WTC11 (cell line): ENCODE measurements around the gene HOXB3. TPM values are rescaled to one million over a fixed set of nuclear protein-coding genes. Genes with fewer than 3 reads are reported as not detected.
A peak's percentile ranks its signal among the peaks of the same experiment; 100 is the strongest.

Experiments
- ATAC-seq: fragments of 200-7000 bp; cut with Tn5 transposase; 2 replicates; pipeline ENCODE4 v1.10.0; 2021; ENCODE audit warnings: mild to moderate bottlenecking, moderate library complexity
- CTCF ChIA-PET: fragments of 300-600 bp; sonication (Branson Sonifier 250); formaldehyde crosslinking; loops from one replicate; lab custom pipeline; 2021; ENCODE audit warnings: antibody characterized with exemption; lab: Charles Lee
- POLR2A ChIA-PET: fragments of 350-600 bp; sonication (Branson Sonifier 250); formaldehyde crosslinking; loops from one replicate; lab custom pipeline; 2021; ENCODE audit warnings: antibody characterized with exemption; lab: Charles Lee
- DNase-seq: peaks from one replicate; pipeline ENCODE4 v3.0.0; 2021; ENCODE audit warnings: low spot score
- H3K27ac Mint-ChIP-seq: 2 replicates; pipeline ENCODE4 v1.8.0; 2021; ENCODE audit warnings: mixed read lengths
- H3K27me3 Mint-ChIP-seq: 2 replicates; pipeline ENCODE4 v1.8.0; 2021; ENCODE audit warnings: low read depth, mild to moderate bottlenecking, moderate library complexity, mixed read lengths
- H3K36me3 Mint-ChIP-seq: 2 replicates; pipeline ENCODE4 v1.8.0; 2021; ENCODE audit warnings: mixed read lengths
- H3K4me1 Mint-ChIP-seq: 2 replicates; pipeline ENCODE4 v1.8.0; 2022; ENCODE audit warnings: mixed read lengths
- H3K4me3 Mint-ChIP-seq: 2 replicates; pipeline ENCODE4 v1.8.0; 2021; ENCODE audit warnings: mild to moderate bottlenecking, moderate library complexity, mixed read lengths
- H3K9me3 Mint-ChIP-seq: 2 replicates; pipeline ENCODE4 v1.8.0; 2021; ENCODE audit warnings: mixed read lengths
- AFF4 ChIP-seq: sonication (generic); formaldehyde crosslinking; IDR thresholded peaks from 2 replicates; pipeline ENCODE4 v1.8.1; 2023; ENCODE audit warnings: mild to moderate bottlenecking, missing genetic modification reagents, borderline replicate concordance
- ATF6 ChIP-seq: sonication (generic); formaldehyde crosslinking; IDR thresholded peaks from 2 replicates; pipeline ENCODE4 v1.8.1; 2023; ENCODE audit warnings: mild to moderate bottlenecking, missing genetic modification reagents
- E2F1 ChIP-seq: sonication (generic); formaldehyde crosslinking; IDR thresholded peaks from 2 replicates; pipeline ENCODE4 v1.8.0; 2022; ENCODE audit warnings: mild to moderate bottlenecking, missing genetic modification reagents
- E2F4 ChIP-seq: sonication (generic); formaldehyde crosslinking; IDR thresholded peaks from 2 replicates; pipeline ENCODE4 v1.8.1; 2022; ENCODE audit warnings: low read depth, mild to moderate bottlenecking, moderate library complexity, missing genetic modification reagents, borderline replicate concordance
- EMX1 ChIP-seq: fragments of 250-450 bp; sonication (Bioruptor Pico); IDR thresholded peaks from 2 replicates; pipeline ENCODE4 v1.8.0; 2021; ENCODE audit warnings: mild to moderate bottlenecking
- ESRRA ChIP-seq: sonication (generic); formaldehyde crosslinking; IDR thresholded peaks from 2 replicates; pipeline ENCODE4 v1.8.1; 2022; ENCODE audit warnings: mild to moderate bottlenecking, missing genetic modification reagents, borderline replicate concordance
- GTF2I ChIP-seq: fragments of 250-450 bp; sonication (Bioruptor Pico); conservative IDR thresholded peaks from 2 replicates; pipeline ENCODE4 v1.4.0; 2021; ENCODE audit warnings: mild to moderate bottlenecking
- JUN ChIP-seq: sonication (generic); formaldehyde crosslinking; IDR thresholded peaks from 2 replicates; pipeline ENCODE4 v1.8.0; 2023; ENCODE audit warnings: mild to moderate bottlenecking, missing genetic modification reagents
- NFE2L1 ChIP-seq: sonication (generic); formaldehyde crosslinking; IDR thresholded peaks from 2 replicates; pipeline ENCODE4 v1.8.1; 2023; ENCODE audit warnings: missing genetic modification reagents
- NR1H2 ChIP-seq: sonication (generic); formaldehyde crosslinking; IDR thresholded peaks from 2 replicates; pipeline ENCODE4 v1.9.0; 2021; ENCODE audit warnings: mild to moderate bottlenecking, moderate library complexity, missing genetic modification reagents
- PRDM15 ChIP-seq: sonication (generic); formaldehyde crosslinking; IDR thresholded peaks from 2 replicates; pipeline ENCODE4 v1.8.0; 2022; ENCODE audit warnings: missing genetic modification reagents
- PRRX2 ChIP-seq: fragments of 250-450 bp; sonication (Bioruptor Pico); IDR thresholded peaks from 2 replicates; pipeline ENCODE4 v1.8.0; 2021; ENCODE audit warnings: mild to moderate bottlenecking
- RELA ChIP-seq: sonication (generic); formaldehyde crosslinking; IDR thresholded peaks from 2 replicates; pipeline ENCODE4 v1.8.1; 2022; ENCODE audit warnings: missing genetic modification reagents, mild to moderate bottlenecking, borderline replicate concordance
- RORB ChIP-seq: fragments of 250-450 bp; sonication (Bioruptor Pico); IDR thresholded peaks from 2 replicates; pipeline ENCODE4 v1.9.0; 2021; ENCODE audit warnings: mild to moderate bottlenecking
- ZNF121 ChIP-seq: sonication (generic); formaldehyde crosslinking; IDR thresholded peaks from 2 replicates; pipeline ENCODE4 v1.8.0; 2023; ENCODE audit warnings: missing genetic modification reagents
- ZNF263 ChIP-seq: sonication (generic); formaldehyde crosslinking; IDR thresholded peaks from 2 replicates; pipeline ENCODE4 v1.8.1; 2022; ENCODE audit warnings: low read depth, mild to moderate bottlenecking, moderate library complexity, missing genetic modification reagents
- ZNF317 ChIP-seq: sonication (generic); formaldehyde crosslinking; IDR thresholded peaks from 2 replicates; pipeline ENCODE4 v1.8.1; 2023; ENCODE audit warnings: low read depth, mild to moderate bottlenecking, moderate library complexity, missing genetic modification reagents, borderline replicate concordance
- ZNF416 ChIP-seq: fragments of 250-450 bp; sonication (Bioruptor Pico); IDR thresholded peaks from 2 replicates; pipeline ENCODE4 v1.9.0; 2021; ENCODE audit warnings: mild to moderate bottlenecking, inconsistent platforms
- ZNF671 ChIP-seq: fragments of 250-450 bp; sonication (Bioruptor Pico); IDR thresholded peaks from 2 replicates; pipeline ENCODE4 v1.8.0; 2021; ENCODE audit warnings: mild to moderate bottlenecking
- total RNA-seq: library from RNA; stranded (reverse); gene quantifications from 3 replicates; pipeline ENCODE4 v1.2.3, GENCODE V29; 2021
- TF ChIP-seq, protein P1 (sequence below): sonication (generic); formaldehyde crosslinking; IDR thresholded peaks from 2 replicates; pipeline ENCODE4 v1.8.0; 2022; ENCODE audit warnings: mild to moderate bottlenecking, missing genetic modification reagents
- TF ChIP-seq, protein P2 (sequence below): fragments of 250-450 bp; sonication (Bioruptor Pico); IDR thresholded peaks from 2 replicates; pipeline ENCODE4 v1.9.0; 2021; ENCODE audit warnings: moderate library complexity, mild to moderate bottlenecking, inconsistent platforms, borderline replicate concordance

The HOXB3 gene
- total RNA-seq, 1 experiment from 2014 or later, result 0.09 TPM

- TF ChIP-seq, protein P1, sequence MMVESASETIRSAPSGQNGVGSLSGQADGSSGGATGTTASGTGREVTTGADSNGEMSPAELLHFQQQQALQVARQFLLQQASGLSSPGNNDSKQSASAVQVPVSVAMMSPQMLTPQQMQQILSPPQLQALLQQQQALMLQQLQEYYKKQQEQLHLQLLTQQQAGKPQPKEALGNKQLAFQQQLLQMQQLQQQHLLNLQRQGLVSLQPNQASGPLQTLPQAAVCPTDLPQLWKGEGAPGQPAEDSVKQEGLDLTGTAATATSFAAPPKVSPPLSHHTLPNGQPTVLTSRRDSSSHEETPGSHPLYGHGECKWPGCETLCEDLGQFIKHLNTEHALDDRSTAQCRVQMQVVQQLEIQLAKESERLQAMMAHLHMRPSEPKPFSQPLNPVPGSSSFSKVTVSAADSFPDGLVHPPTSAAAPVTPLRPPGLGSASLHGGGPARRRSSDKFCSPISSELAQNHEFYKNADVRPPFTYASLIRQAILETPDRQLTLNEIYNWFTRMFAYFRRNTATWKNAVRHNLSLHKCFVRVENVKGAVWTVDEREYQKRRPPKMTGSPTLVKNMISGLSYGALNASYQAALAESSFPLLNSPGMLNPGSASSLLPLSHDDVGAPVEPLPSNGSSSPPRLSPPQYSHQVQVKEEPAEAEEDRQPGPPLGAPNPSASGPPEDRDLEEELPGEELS (CRISPR knock-in tag), result no peak
- TF ChIP-seq RELA, result no peak
- no peak for TF ChIP-seq ZNF317 (CRISPR knock-in tag)
- no peak for TF ChIP-seq ZNF121 (CRISPR knock-in tag)
- no peak for TF ChIP-seq NFE2L1 (CRISPR knock-in tag)
- TF ChIP-seq GTF2I (CRISPR knock-in tag), result no peak
- no peak for TF ChIP-seq ZNF263 (CRISPR knock-in tag)
- TF ChIP-seq RORB (CRISPR knock-in tag), result no peak
- TF ChIP-seq E2F1 (CRISPR knock-in tag), result no peak
- no peak for TF ChIP-seq ZNF416 (CRISPR knock-in tag)
- no peak for TF ChIP-seq EMX1
- no peak for TF ChIP-seq AFF4
- no peak for TF ChIP-seq E2F4 (CRISPR knock-in tag)
- no peak for TF ChIP-seq PRRX2 (CRISPR knock-in tag)
- TF ChIP-seq, all 79 proteins: peak for 0
Measured at GRCh38 chr17:48571826-48572417, 18.1 kb downstream of the HOXB3 start (continued).

- H3K27me3 Mint-ChIP-seq, result no peaks in the 10 kb centered on the region
- CTCF ChIA-PET, result interaction anchor here (1.0 to 1.2 kb wide), 3 partner anchors 20 to 79 kb away, joined by 3 to 5 read pairs (median 3); no protein-coding TSS in a partner anchor
- no peaks in the 10 kb centered on the region for H3K36me3 Mint-ChIP-seq
- no peak for DNase-seq
- no peak overlapping the region for H3K4me3 Mint-ChIP-seq
- H3K27ac Mint-ChIP-seq, result no peak overlapping the region
- ATAC-seq, result peak; percentile 11; the same call in 1 of the 2 replicates
- POLR2A ChIA-PET, result no interaction called here
- H3K4me1 Mint-ChIP-seq, result peaks cover 32% of the 10 kb centered on the region
- no peaks in the 10 kb centered on the region for H3K9me3 Mint-ChIP-seq
- TF ChIP-seq NR1H2, result no peak
- no peak for TF ChIP-seq PRDM15
- no peak for TF ChIP-seq ESRRA (CRISPR knock-in tag)
- TF ChIP-seq RELA, result no peak
- no peak for TF ChIP-seq ZNF671
- TF ChIP-seq ATF6 (CRISPR knock-in tag), result no peak
- TF ChIP-seq, protein P2, sequence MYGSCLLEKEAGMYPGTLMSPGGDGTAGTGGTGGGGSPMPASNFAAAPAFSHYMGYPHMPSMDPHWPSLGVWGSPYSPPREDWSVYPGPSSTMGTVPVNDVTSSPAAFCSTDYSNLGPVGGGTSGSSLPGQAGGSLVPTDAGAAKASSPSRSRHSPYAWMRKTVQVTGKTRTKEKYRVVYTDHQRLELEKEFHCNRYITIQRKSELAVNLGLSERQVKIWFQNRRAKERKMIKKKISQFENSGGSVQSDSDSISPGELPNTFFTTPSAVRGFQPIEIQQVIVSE (CRISPR knock-in tag), result no peak
- TF ChIP-seq JUN, result no peak
Measured at GRCh38 chr17:48571024-48571818, 18.8 kb downstream of the HOXB3 start.
